ENCODE measurements around the gene FAM120C. TPM values are rescaled to one million over a fixed set of nuclear protein-coding genes. Genes with fewer than 3 reads are reported as not detected.

Gene FAM120C, protein sequence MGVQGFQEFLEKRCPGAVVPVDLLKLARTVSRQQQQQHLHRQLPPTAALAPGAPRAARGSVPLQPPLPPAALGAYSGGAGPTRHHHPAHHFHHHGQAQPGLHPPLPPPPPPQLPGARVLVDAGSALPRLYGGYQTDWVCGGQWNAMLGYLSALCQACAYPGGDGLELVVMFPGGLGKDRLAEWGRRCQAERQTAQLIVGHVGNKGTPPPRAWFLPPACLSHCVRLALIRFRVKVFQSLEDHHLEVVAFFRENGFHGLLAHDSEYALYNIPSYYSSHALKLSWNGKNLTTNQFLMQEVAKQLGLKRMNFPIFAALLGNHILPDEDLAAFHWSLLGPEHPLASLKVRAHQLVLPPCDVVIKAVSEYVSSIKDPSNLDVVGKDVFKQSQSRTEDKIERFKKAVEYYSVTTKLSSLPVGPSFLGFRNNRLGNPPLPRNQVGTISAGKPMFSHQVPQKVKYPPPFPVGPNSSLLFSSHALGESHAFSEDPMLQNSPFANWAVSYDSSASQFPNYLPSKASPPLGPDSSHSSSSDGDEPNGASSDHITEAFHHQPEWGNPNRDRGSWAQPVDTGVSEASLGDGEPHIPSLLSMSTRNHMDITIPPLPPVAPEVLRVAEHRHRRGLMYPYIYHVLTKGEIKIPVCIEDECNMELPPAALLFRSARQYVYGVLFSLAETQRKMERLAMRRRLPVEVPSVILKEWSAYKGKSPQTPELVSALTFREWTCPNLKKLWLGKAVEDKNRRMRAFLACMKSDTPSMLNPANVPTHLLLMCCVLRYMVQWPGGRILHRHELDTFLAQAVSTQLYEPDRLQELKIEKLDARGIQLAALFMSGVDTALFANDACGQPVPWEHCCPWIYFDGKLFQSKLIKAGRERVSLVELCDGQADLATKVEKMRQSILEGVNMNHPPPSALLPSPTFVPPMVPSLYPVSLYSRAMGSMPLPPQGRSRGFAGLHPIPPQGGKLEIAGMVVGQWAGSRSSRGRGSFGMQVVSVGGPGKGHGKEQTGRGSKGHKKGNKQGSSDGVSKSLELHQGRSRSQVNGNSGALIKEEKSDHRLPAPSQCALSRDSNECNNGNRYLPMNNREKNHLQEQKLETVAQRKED
- 10 to 100 TPM in 3 of 4 donors, 1 to 10 TPM in 1; 5.0 to 15.6 (median 14.5) TPM for total RNA-seq

DNA sequence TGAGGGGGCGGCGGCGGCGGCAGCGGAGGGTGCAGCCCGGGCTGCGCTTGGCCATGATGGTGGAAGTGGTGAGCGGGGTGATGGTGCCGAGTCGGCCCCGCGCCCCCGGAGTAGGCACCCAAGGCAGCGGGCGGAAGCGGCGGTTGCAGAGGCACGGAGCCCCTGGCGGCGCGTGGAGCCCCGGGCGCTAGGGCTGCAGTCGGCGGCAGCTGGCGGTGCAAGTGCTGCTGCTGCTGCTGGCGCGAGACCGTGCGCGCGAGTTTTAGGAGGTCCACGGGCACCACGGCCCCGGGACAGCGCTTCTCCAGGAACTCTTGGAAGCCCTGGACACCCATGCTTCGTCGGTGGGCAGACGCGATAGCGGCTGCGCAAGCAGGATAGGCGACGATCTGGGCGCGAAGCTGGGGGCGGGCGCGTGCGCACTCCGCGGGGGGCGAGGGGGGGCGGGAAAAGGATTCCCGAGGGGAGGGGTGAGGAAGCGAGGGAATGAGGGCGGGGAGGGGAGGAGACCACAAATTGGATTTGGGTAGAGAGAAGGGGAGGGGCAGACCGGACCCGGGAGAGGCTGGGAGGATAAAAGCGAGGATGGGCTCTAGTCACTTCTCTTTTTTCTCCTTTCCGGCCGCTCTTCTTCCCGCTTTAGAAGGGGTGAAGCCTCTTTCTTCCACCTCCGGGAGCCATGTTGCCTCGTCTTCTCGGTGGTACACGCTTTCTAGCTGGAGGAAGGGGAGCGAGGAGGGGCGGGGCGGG, at the start of gene FAM120C:
Gene FAM120C (minus strand): TSS at position 391 of the 750 bp plus-strand sequence. CDS start 56 bp downstream, at position 335.
- no peaks in the 10 kb centered on the region for H3K9me3 ChIP-seq
- no peaks in the 10 kb centered on the region for H3K27me3 ChIP-seq
- DNase-seq: peak; percentile 54 to 64
- 0 to 1% methylated on average over 14 to 23 of the region's 70 CpGs for WGBS, 2 donors
- H3K36me3 ChIP-seq: no peaks in the 10 kb centered on the region
- peak within 1 kb of the TSS; percentile 51 to 76 (median 74) for H3K27ac ChIP-seq
- intact Hi-C loops (cut with DNase I): no loop called here
- peak within 1 kb of the TSS; percentile 22 to 56 (median 51) for H3K4me3 ChIP-seq (replicated peaks in 1 of 3)
- TF ChIP-seq, protein P1, sequence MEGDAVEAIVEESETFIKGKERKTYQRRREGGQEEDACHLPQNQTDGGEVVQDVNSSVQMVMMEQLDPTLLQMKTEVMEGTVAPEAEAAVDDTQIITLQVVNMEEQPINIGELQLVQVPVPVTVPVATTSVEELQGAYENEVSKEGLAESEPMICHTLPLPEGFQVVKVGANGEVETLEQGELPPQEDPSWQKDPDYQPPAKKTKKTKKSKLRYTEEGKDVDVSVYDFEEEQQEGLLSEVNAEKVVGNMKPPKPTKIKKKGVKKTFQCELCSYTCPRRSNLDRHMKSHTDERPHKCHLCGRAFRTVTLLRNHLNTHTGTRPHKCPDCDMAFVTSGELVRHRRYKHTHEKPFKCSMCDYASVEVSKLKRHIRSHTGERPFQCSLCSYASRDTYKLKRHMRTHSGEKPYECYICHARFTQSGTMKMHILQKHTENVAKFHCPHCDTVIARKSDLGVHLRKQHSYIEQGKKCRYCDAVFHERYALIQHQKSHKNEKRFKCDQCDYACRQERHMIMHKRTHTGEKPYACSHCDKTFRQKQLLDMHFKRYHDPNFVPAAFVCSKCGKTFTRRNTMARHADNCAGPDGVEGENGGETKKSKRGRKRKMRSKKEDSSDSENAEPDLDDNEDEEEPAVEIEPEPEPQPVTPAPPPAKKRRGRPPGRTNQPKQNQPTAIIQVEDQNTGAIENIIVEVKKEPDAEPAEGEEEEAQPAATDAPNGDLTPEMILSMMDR (IDR thresholded peaks at IDR 0.05): no peak
- peak in 1 of 2 donors; percentile 34 for TF ChIP-seq POLR2A (IDR thresholded peaks at IDR 0.05)
- peaks cover 0 to 11% of the 10 kb centered on the region in 2 donors for H3K4me1 ChIP-seq

DNA sequence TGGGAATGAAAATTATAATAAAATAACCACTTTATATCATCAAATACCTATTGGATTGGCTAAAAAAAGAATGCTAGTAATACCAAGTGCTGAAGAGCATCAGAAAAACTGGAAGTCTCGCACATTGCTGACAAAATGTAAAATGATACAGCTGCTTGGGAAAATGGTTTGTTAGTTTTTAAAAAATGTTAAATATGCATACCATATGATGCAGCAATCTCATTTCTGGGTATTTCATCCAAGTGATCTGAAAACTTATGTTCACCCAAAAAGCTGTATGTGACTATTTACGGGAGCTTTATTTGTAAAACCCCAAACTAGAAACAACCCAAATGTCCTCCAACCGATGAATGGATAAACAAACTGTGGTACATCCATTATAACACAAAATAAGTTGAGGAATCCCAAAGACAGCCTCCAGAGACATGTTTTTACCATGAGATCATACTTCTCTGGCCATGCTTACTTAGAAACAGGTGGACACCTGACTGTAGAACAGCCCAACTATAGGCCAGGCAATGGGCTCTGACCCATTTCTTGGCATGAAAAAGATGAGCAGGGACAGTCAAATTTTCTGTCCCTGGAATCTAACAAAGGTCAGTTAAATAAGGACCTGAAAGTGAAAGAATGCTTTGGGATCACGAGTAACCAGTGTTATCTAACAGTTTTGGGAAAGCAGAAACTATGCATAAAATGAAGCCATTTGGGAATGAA, 47.5 kb upstream of the FAM120C start:
- no peaks in the 10 kb centered on the region for H3K36me3 ChIP-seq
- TF ChIP-seq, protein P1 (IDR thresholded peaks at IDR 0.05): no peak
- TF ChIP-seq POLR2A (IDR thresholded peaks at IDR 0.05): no peak
- intact Hi-C loops (cut with DNase I): no loop called here
- WGBS, 2 donors: 83 to 92% methylated on average over 4 of the region's 4 CpGs
- H3K4me3 ChIP-seq (replicated peaks in 1 of 3): no peak overlapping the region
- no peaks in the 10 kb centered on the region for H3K9me3 ChIP-seq
- H3K27me3 ChIP-seq: no peaks in the 10 kb centered on the region
- no peak for DNase-seq
- no peaks in the 10 kb centered on the region for H3K4me1 ChIP-seq
- H3K27ac ChIP-seq: no peak overlapping the region

DNA sequence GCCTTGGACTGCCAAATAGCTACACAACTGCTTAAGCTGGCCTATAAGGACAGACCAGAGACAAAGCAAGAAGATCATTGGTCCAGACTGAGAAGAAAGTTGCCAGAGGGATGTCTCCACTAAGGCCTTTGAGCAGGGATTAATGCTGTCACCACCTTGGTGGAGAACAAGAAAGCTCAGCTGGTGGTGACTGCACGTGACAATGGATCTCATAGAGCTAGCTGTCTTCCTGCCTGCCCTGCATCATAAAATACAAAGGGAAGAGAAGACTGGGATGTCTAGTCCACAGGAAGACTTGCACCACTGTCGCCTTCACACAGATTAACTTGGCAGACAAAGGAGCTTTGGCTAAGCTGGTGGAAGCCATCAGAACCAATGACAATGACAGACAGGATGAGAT, 40.5 kb upstream of the FAM120C start:
- no peak overlapping the region for H3K27ac ChIP-seq
- no peaks in the 10 kb centered on the region for H3K4me1 ChIP-seq
- no peaks in the 10 kb centered on the region for H3K27me3 ChIP-seq
- H3K9me3 ChIP-seq: no peaks in the 10 kb centered on the region
- no peak overlapping the region for H3K4me3 ChIP-seq (replicated peaks in 1 of 3)
- TF ChIP-seq, protein P1 (IDR thresholded peaks at IDR 0.05): no peak
- no peak for TF ChIP-seq POLR2A (IDR thresholded peaks at IDR 0.05)
- WGBS, 2 donors: 89 to 90% methylated on average over 1 to 2 of the region's 2 CpGs
- intact Hi-C loops (cut with DNase I): no loop called here
- no peaks in the 10 kb centered on the region for H3K36me3 ChIP-seq
- no peak for DNase-seq

DNA sequence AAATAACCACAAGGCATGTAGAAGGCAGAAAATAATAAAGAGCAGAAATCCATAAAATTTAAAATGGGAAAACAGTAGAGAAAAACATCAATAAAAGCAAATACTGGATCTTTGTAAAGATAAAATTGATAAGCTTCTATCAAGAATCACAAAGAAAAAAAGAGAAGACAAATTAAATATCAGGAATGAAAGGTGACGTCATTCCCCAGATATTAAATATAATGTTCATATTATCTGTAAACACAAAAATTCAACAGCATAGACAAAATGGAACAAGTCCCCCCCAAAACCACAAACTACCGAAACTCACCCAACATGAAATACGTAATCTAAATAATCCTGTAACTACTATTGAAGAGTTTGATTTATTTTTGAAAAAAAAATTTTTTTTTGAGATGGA, 30.5 kb upstream of the FAM120C start:
- Histone ChIP-seq H3K27me3 (no peaks in the 10 kb centered on the region), H3K9me3 (no peaks in the 10 kb centered on the region), H3K27ac (no peak overlapping the region), H3K36me3 (no peaks in the 10 kb centered on the region), H3K4me1 (no peaks in the 10 kb centered on the region), H3K4me3 (replicated peaks in 1 of 3) (no peak overlapping the region)
- intact Hi-C loops (cut with DNase I): no loop called here
- WGBS, 2 donors: 98 to 99% methylated on average over 3 of the region's 3 CpGs
- no peak for TF ChIP-seq POLR2A (IDR thresholded peaks at IDR 0.05)
- TF ChIP-seq, protein P1 (IDR thresholded peaks at IDR 0.05): no peak
- no peak for DNase-seq

Measured in thyroid gland (tissue), 4 donors.